ENCODE measurements around the gene MANSC4.
"Not testable (repeated sequence)": the region's sequence is repeated elsewhere in the genome, so short reads cannot be mapped to it uniquely, and the experiment has no call there.

MANSC4 gene

GRCh38 chr12:27754795-27755194, 25.2 kb downstream of the MANSC4 start:
- DNase-seq (ENCODE audit: low spot score): no peak
- Histone ChIP-seq H3K27me3 (ENCODE audit: control insufficient read depth in 3 of 3, insufficient read depth in 3 of 3, low read depth in 1 of 3, low read length in 3 of 3) (no peaks in the 10 kb centered on the region), H3K9me3 (replicated peaks in 1 of 2; ENCODE audit: control insufficient read depth in 2 of 2, insufficient read depth in 1 of 2, low read depth in 1 of 2, low read length in 2 of 2) (peaks cover 0 to 3% of the 10 kb centered on the region in 2 donors), H3K36me3 (replicated peaks in 1 of 2; ENCODE audit: control insufficient read depth in 2 of 2, insufficient read depth in 2 of 2, low read length in 2 of 2) (peaks cover 3 to 40% of the 10 kb centered on the region in 2 donors), H4K8ac (ENCODE audit: low read depth, low read length) (no peak overlapping the region), H2BK5ac (ENCODE audit: low read length) (no peak overlapping the region), H2AFZ (ENCODE audit: low read length) (no peak overlapping the region), H3K79me1 (ENCODE audit: low read depth, low read length) (no peaks in the 10 kb centered on the region), H2BK120ac (ENCODE audit: low read depth, low read length) (no peak overlapping the region), H2AK5ac (ENCODE audit: low read depth, low read length) (no peak overlapping the region), H3K23ac (ENCODE audit: low read depth, low read length, poor library complexity) (no peak overlapping the region), H2BK15ac (ENCODE audit: low read length) (no peak overlapping the region), H3K4me1 (ENCODE audit: control insufficient read depth in 2 of 2, insufficient read depth in 1 of 2, low read depth in 1 of 2, low read length in 2 of 2) (peaks cover 0 to 2% of the 10 kb centered on the region in 2 donors), H3K14ac (ENCODE audit: low read length) (no peak overlapping the region), H4K91ac (ENCODE audit: low read depth, low read length, poor library complexity) (no peak overlapping the region), H3K9ac (ENCODE audit: low read depth, low read length, poor library complexity) (no peak overlapping the region), H3K27ac (replicated peaks; ENCODE audit: low read length) (no peak overlapping the region), H3K18ac (ENCODE audit: low read length) (no peak overlapping the region), H3K4me2 (ENCODE audit: insufficient read depth, low read length, poor library complexity, severe bottlenecking) (no peak overlapping the region), H3K4ac (ENCODE audit: low read length) (no peak overlapping the region), H2BK12ac (ENCODE audit: low read length) (no peak overlapping the region), H3K4me3 (ENCODE audit: low read length in 2 of 2) (no peak overlapping the region)
- no CpG with 5 or more reads among the region's 3 CpGs for WGBS, 2 donors (ENCODE audit: extremely low coverage in 2 of 2, insufficient read length in 2 of 2, insufficient replicate concordance in 1 of 2)

- no peaks in the 10 kb centered on the region for H3K79me1 ChIP-seq (ENCODE audit: low read depth, low read length)
- DNase-seq (ENCODE audit: low spot score): no peak
- no peak overlapping the region for H2AK5ac ChIP-seq (ENCODE audit: low read depth, low read length)
- H4K91ac ChIP-seq (ENCODE audit: low read depth, low read length, poor library complexity): no peak overlapping the region
- no peak overlapping the region for H3K23ac ChIP-seq (ENCODE audit: low read depth, low read length, poor library complexity)
- no peak overlapping the region for H3K18ac ChIP-seq (ENCODE audit: low read length)
- peaks cover 0 to 3% of the 10 kb centered on the region in 2 donors for H3K9me3 ChIP-seq (replicated peaks in 1 of 2; ENCODE audit: control insufficient read depth in 2 of 2, insufficient read depth in 1 of 2, low read depth in 1 of 2, low read length in 2 of 2)
- H2BK12ac ChIP-seq (ENCODE audit: low read length): no peak overlapping the region
- H2BK120ac ChIP-seq (ENCODE audit: low read depth, low read length): no peak overlapping the region
- peaks cover 3 to 54% of the 10 kb centered on the region in 2 donors for H3K36me3 ChIP-seq (replicated peaks in 1 of 2; ENCODE audit: control insufficient read depth in 2 of 2, insufficient read depth in 2 of 2, low read length in 2 of 2)
- H2BK15ac ChIP-seq (ENCODE audit: low read length): no peak overlapping the region
- H4K8ac ChIP-seq (ENCODE audit: low read depth, low read length): no peak overlapping the region
- H3K9ac ChIP-seq (ENCODE audit: low read depth, low read length, poor library complexity): no peak overlapping the region
- no peak overlapping the region for H2AFZ ChIP-seq (ENCODE audit: low read length)
- H2BK5ac ChIP-seq (ENCODE audit: low read length): no peak overlapping the region
- H3K4me3 ChIP-seq (ENCODE audit: low read length in 2 of 2): no peak overlapping the region
- H3K14ac ChIP-seq (ENCODE audit: low read length): no peak overlapping the region
- no peak overlapping the region for H3K4me2 ChIP-seq (ENCODE audit: insufficient read depth, low read length, poor library complexity, severe bottlenecking)
- WGBS, 2 donors (ENCODE audit: extremely low coverage in 2 of 2, insufficient read length in 2 of 2, insufficient replicate concordance in 1 of 2): no CpG with 5 or more reads among the region's 15 CpGs
- H3K4ac ChIP-seq (ENCODE audit: low read length): no peak overlapping the region
- peaks cover 0 to 2% of the 10 kb centered on the region in 2 donors for H3K4me1 ChIP-seq (ENCODE audit: control insufficient read depth in 2 of 2, insufficient read depth in 1 of 2, low read depth in 1 of 2, low read length in 2 of 2)
- no peak overlapping the region for H3K27ac ChIP-seq (replicated peaks; ENCODE audit: low read length)
- no peaks in the 10 kb centered on the region for H3K27me3 ChIP-seq (ENCODE audit: control insufficient read depth in 3 of 3, insufficient read depth in 3 of 3, low read depth in 1 of 3, low read length in 3 of 3)
These were observed 28.5 kb downstream of the MANSC4 start for GRCh38 chr12:27751386-27752047.

GRCh38 chr12:27747111-27747820, 32.8 kb downstream of the MANSC4 start:
- H3K14ac ChIP-seq (ENCODE audit: low read length): no peak overlapping the region
- peaks cover 0 to 3% of the 10 kb centered on the region in 2 donors for H3K9me3 ChIP-seq (replicated peaks in 1 of 2; ENCODE audit: control insufficient read depth in 2 of 2, insufficient read depth in 1 of 2, low read depth in 1 of 2, low read length in 2 of 2)
- H3K4ac ChIP-seq (ENCODE audit: low read length): no peak overlapping the region
- H3K79me1 ChIP-seq (ENCODE audit: low read depth, low read length): no peaks in the 10 kb centered on the region
- H3K36me3 ChIP-seq (replicated peaks in 1 of 2; ENCODE audit: control insufficient read depth in 2 of 2, insufficient read depth in 2 of 2, low read length in 2 of 2): peaks cover 5 to 63% of the 10 kb centered on the region in 2 donors
- H3K27ac ChIP-seq (replicated peaks; ENCODE audit: low read length): no peak overlapping the region
- no peak overlapping the region for H3K23ac ChIP-seq (ENCODE audit: low read depth, low read length, poor library complexity)
- no peak for DNase-seq (ENCODE audit: low spot score)
- H2BK15ac ChIP-seq (ENCODE audit: low read length): no peak overlapping the region
- WGBS, 2 donors (ENCODE audit: extremely low coverage in 2 of 2, insufficient read length in 2 of 2, insufficient replicate concordance in 1 of 2): no CpG with 5 or more reads among the region's 3 CpGs
- H2BK5ac ChIP-seq (ENCODE audit: low read length): no peak overlapping the region
- no peak overlapping the region for H3K9ac ChIP-seq (ENCODE audit: low read depth, low read length, poor library complexity)
- no peak overlapping the region for H2BK12ac ChIP-seq (ENCODE audit: low read length)
- no peak overlapping the region for H2AK5ac ChIP-seq (ENCODE audit: low read depth, low read length)
- no peak overlapping the region for H4K91ac ChIP-seq (ENCODE audit: low read depth, low read length, poor library complexity)
- no peak overlapping the region for H4K8ac ChIP-seq (ENCODE audit: low read depth, low read length)
- no peak overlapping the region for H2BK120ac ChIP-seq (ENCODE audit: low read depth, low read length)
- H3K4me3 ChIP-seq (ENCODE audit: low read length in 2 of 2): no peak overlapping the region
- H2AFZ ChIP-seq (ENCODE audit: low read length): no peak overlapping the region
- H3K18ac ChIP-seq (ENCODE audit: low read length): no peak overlapping the region
- no peaks in the 10 kb centered on the region for H3K27me3 ChIP-seq (ENCODE audit: control insufficient read depth in 3 of 3, insufficient read depth in 3 of 3, low read depth in 1 of 3, low read length in 3 of 3)
- H3K4me2 ChIP-seq (ENCODE audit: insufficient read depth, low read length, poor library complexity, severe bottlenecking): no peak overlapping the region
- no peaks in the 10 kb centered on the region for H3K4me1 ChIP-seq (ENCODE audit: control insufficient read depth in 2 of 2, insufficient read depth in 1 of 2, low read depth in 1 of 2, low read length in 2 of 2)

- not testable (repeated sequence) for H3K4me2 ChIP-seq (ENCODE audit: insufficient read depth, low read length, poor library complexity, severe bottlenecking); H2BK5ac ChIP-seq (ENCODE audit: low read length); DNase-seq (ENCODE audit: low spot score); H3K14ac ChIP-seq (ENCODE audit: low read length); H3K9me3 ChIP-seq (replicated peaks in 1 of 2; ENCODE audit: control insufficient read depth in 2 of 2, insufficient read depth in 1 of 2, low read depth in 1 of 2, low read length in 2 of 2); H3K27ac ChIP-seq (replicated peaks; ENCODE audit: low read length); H3K4me3 ChIP-seq (ENCODE audit: low read length in 2 of 2); H3K23ac ChIP-seq (ENCODE audit: low read depth, low read length, poor library complexity); H3K27me3 ChIP-seq (ENCODE audit: control insufficient read depth in 3 of 3, insufficient read depth in 3 of 3, low read depth in 1 of 3, low read length in 3 of 3); H2BK120ac ChIP-seq (ENCODE audit: low read depth, low read length); H2BK15ac ChIP-seq (ENCODE audit: low read length); H3K18ac ChIP-seq (ENCODE audit: low read length); H2AK5ac ChIP-seq (ENCODE audit: low read depth, low read length); H4K8ac ChIP-seq (ENCODE audit: low read depth, low read length); H3K4ac ChIP-seq (ENCODE audit: low read length); H3K9ac ChIP-seq (ENCODE audit: low read depth, low read length, poor library complexity); H4K91ac ChIP-seq (ENCODE audit: low read depth, low read length, poor library complexity); H3K4me1 ChIP-seq (ENCODE audit: control insufficient read depth in 2 of 2, insufficient read depth in 1 of 2, low read depth in 1 of 2, low read length in 2 of 2); H2AFZ ChIP-seq (ENCODE audit: low read length); H3K79me1 ChIP-seq (ENCODE audit: low read depth, low read length); H2BK12ac ChIP-seq (ENCODE audit: low read length)
- peaks cover 4 to 71% of the 10 kb centered on the region in 2 donors for H3K36me3 ChIP-seq (replicated peaks in 1 of 2; ENCODE audit: control insufficient read depth in 2 of 2, insufficient read depth in 2 of 2, low read length in 2 of 2)
- WGBS, 2 donors (ENCODE audit: extremely low coverage in 2 of 2, insufficient read length in 2 of 2, insufficient replicate concordance in 1 of 2): no CpG with 5 or more reads among the region's 1 CpG
These were observed 34.3 kb downstream of the MANSC4 start for GRCh38 chr12:27745734-27746133.
